Measurements from ENCODE around the gene GPATCH2L. TPM values are rescaled to one million over a fixed set of nuclear protein-coding genes. Genes with fewer than 3 reads are reported as not detected.

Gene GPATCH2L
- total and polyA plus RNA-seq, 2 of the 13 experiments (the other 11 are each of a cell fraction or from before 2014, with no cell fraction given) = 14.4 to 29.0 TPM

- TF ChIP-seq, protein P1, sequence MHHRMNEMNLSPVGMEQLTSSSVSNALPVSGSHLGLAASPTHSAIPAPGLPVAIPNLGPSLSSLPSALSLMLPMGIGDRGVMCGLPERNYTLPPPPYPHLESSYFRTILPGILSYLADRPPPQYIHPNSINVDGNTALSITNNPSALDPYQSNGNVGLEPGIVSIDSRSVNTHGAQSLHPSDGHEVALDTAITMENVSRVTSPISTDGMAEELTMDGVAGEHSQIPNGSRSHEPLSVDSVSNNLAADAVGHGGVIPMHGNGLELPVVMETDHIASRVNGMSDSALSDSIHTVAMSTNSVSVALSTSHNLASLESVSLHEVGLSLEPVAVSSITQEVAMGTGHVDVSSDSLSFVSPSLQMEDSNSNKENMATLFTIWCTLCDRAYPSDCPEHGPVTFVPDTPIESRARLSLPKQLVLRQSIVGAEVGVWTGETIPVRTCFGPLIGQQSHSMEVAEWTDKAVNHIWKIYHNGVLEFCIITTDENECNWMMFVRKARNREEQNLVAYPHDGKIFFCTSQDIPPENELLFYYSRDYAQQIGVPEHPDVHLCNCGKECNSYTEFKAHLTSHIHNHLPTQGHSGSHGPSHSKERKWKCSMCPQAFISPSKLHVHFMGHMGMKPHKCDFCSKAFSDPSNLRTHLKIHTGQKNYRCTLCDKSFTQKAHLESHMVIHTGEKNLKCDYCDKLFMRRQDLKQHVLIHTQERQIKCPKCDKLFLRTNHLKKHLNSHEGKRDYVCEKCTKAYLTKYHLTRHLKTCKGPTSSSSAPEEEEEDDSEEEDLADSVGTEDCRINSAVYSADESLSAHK (CRISPR knock-in tag; IDR thresholded peaks at IDR 0.05; ENCODE audit: borderline replicate concordance) = no peak
- TF ChIP-seq ZNF646 (CRISPR knock-in tag; IDR thresholded peaks at IDR 0.05) (no peak), HMG20B (CRISPR knock-in tag; conservative IDR thresholded peaks at IDR 0.05) (no peak), ZNF547 (CRISPR knock-in tag; IDR thresholded peaks at IDR 0.05) (no peak), ZNF326 (CRISPR knock-in tag; IDR thresholded peaks at IDR 0.05; ENCODE audit: borderline replicate concordance) (no peak), ZNF224 (CRISPR knock-in tag; IDR thresholded peaks at IDR 0.05) (no peak), ZSCAN9 (CRISPR knock-in tag; IDR thresholded peaks at IDR 0.05; ENCODE audit: borderline replicate concordance) (no peak), ZNF143 (CRISPR knock-in tag; IDR thresholded peaks at IDR 0.05) (no peak)
- TF ChIP-seq, protein P2, sequence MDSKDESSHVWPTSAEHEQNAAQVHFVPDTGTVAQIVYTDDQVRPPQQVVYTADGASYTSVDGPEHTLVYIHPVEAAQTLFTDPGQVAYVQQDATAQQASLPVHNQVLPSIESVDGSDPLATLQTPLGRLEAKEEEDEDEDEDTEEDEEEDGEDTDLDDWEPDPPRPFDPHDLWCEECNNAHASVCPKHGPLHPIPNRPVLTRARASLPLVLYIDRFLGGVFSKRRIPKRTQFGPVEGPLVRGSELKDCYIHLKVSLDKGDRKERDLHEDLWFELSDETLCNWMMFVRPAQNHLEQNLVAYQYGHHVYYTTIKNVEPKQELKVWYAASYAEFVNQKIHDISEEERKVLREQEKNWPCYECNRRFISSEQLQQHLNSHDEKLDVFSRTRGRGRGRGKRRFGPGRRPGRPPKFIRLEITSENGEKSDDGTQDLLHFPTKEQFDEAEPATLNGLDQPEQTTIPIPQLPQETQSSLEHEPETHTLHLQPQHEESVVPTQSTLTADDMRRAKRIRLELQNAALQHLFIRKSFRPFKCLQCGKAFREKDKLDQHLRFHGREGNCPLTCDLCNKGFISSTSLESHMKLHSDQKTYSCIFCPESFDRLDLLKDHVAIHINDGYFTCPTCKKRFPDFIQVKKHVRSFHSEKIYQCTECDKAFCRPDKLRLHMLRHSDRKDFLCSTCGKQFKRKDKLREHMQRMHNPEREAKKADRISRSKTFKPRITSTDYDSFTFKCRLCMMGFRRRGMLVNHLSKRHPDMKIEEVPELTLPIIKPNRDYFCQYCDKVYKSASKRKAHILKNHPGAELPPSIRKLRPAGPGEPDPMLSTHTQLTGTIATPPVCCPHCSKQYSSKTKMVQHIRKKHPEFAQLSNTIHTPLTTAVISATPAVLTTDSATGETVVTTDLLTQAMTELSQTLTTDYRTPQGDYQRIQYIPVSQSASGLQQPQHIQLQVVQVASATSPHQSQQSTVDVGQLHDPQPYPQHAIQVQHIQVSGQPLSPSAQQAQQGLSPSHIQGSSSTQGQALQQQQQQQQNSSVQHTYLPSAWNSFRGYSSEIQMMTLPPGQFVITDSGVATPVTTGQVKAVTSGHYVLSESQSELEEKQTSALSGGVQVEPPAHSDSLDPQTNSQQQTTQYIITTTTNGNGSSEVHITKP (CRISPR knock-in tag; IDR thresholded peaks at IDR 0.05; ENCODE audit: low read depth) = no peak
These were observed 16.8 kb downstream of the GPATCH2L start (continued) for GRCh38 chr14:76168531-76168930.
